HepG2 (cell line): ENCODE data around the gene TMEM196. TPM values are rescaled to one million over a fixed set of nuclear protein-coding genes. Genes with fewer than 3 reads are reported as not detected.

Source experiments
- ATAC-seq: fragments of 200-7000 bp; cut with Tn5 transposase; 3 replicates; pipeline ENCODE4 v1.9.1; 2020; ENCODE audit warnings: mild to moderate bottlenecking, moderate library complexity
- BruUV-seq: library from RNA; stranded (reverse); fragments of 400-500 nt; replicated peaks from 2 replicates; lab custom pipeline; 2021; lab: Mats Ljungman, UMichigan
- CTCF ChIA-PET: fragments of 300-600 bp; formaldehyde crosslinking; extraction: SDS; loops from one replicate; lab custom pipeline; 2021; ENCODE audit warnings: low total read pairs, inconsistent platforms, low intra/inter-chr PET ratio; lab: Yijun Ruan, JAX
- POLR2A ChIA-PET: fragments of 350-600 bp; sonication (Branson Sonifier 250); formaldehyde crosslinking; loops from one replicate; lab custom pipeline; 2020; ENCODE audit warnings: antibody characterized with exemption, inconsistent platforms; lab: Yijun Ruan, JAX
- DNase-seq: peaks from one replicate; pipeline ENCODE4 v3.0.0-alpha.2; 2015; ENCODE audit warnings: low spot score
- FAIRE-seq: peaks from 3 replicates; lab custom pipeline; 2011; peaks lifted over from hg19 to GRCh38; lab: Jason Lieb, UNC
- H2AFZ ChIP-seq: one replicate; pipeline ENCODE4 v1.6.1; 2011; ENCODE audit warnings: low read length, inconsistent platforms
- H3K27ac ChIP-seq: fragments of 300-600 bp; 3 replicates; pipeline ENCODE4 v1.8.0; 2011; ENCODE audit warnings: mixed run types, mild to moderate bottlenecking, mixed read lengths, low read length, inconsistent platforms; ENCODE audit not compliant: insufficient read depth; ENCODE audit errors: extremely low read length
- H3K27me3 ChIP-seq, 2 experiments: fragments of 200-600 bp in 1 of 2; 2 replicates in 1 of 2; 3 replicates in 1 of 2; pipeline versions ENCODE4 v1.6.0 to v1.8.0; 2011; ENCODE audit warnings: low read length in 2 of 2, mild to moderate bottlenecking in 2 of 2, moderate library complexity in 2 of 2, inconsistent platforms in 1 of 2; ENCODE audit not compliant: insufficient read depth in 2 of 2, control insufficient read depth in 1 of 2
- H3K36me3 ChIP-seq, 2 experiments: fragments of 200-600 bp in 1 of 2; replicated peaks in 1 of 2; 2 replicates in 1 of 2; 3 replicates in 1 of 2; pipeline versions ENCODE4 v1.5.1 to v1.8.0; 2011; ENCODE audit warnings: low read length in 2 of 2, inconsistent platforms in 1 of 2; ENCODE audit not compliant: insufficient read depth in 2 of 2, control insufficient read depth in 1 of 2
- H3K4me1 ChIP-seq: 2 replicates; pipeline ENCODE4 v1.5.1; 2012; ENCODE audit warnings: low read length, inconsistent platforms; ENCODE audit not compliant: insufficient read depth
- H3K4me2 ChIP-seq: 2 replicates; pipeline ENCODE4 v1.6.0; 2011; ENCODE audit warnings: low read depth, low read length, inconsistent platforms
- H3K4me3 ChIP-seq, 3 experiments: fragments of 200-600 bp in 1 of 3; sonication (generic), shearing (Covaris generic) in 1 of 3; replicated peaks in 1 of 3; 2 replicates each; pipeline ENCODE4 v1.5.1; 2011 to 2016; ENCODE audit warnings: low read length in 3 of 3, inconsistent platforms in 2 of 3, low read depth in 2 of 3, mild to moderate bottlenecking in 2 of 3, control low read depth in 1 of 3, mixed read lengths in 1 of 3; ENCODE audit not compliant: insufficient read depth in 1 of 3
- H3K79me2 ChIP-seq: one replicate; pipeline ENCODE4 v1.6.1; 2011; ENCODE audit warnings: low read length, inconsistent platforms; ENCODE audit not compliant: insufficient read depth
- H3K9ac ChIP-seq: 2 replicates; pipeline ENCODE4 v1.6.0; 2011; ENCODE audit warnings: mild to moderate bottlenecking, low read depth, low read length, inconsistent platforms; ENCODE audit not compliant: insufficient read depth
- H3K9me3 ChIP-seq: 2 replicates; pipeline ENCODE4 v1.5.1; 2012; ENCODE audit warnings: mild to moderate bottlenecking, low read length
- H4K20me1 ChIP-seq: 2 replicates; pipeline ENCODE4 v1.6.0; 2011; ENCODE audit warnings: inconsistent platforms, mild to moderate bottlenecking, low read length, moderate library complexity; ENCODE audit not compliant: insufficient read depth
- BCL6 ChIP-seq: IDR thresholded peaks from 2 replicates; pipeline ENCODE4 v1.6.1; 2016; ENCODE audit warnings: missing genetic modification reagents, missing compliant biosample characterization
- CAMTA2 ChIP-seq: sonication (generic); formaldehyde crosslinking; IDR thresholded peaks from 2 replicates; pipeline ENCODE4 v1.4.0; 2020; ENCODE audit warnings: mild to moderate bottlenecking, missing genetic modification reagents, borderline replicate concordance
- HMG20B ChIP-seq: conservative IDR thresholded peaks from 2 replicates; pipeline ENCODE4 v1.6.1; 2016; ENCODE audit warnings: missing genetic modification reagents, missing compliant biosample characterization
- PRDM15 ChIP-seq: sonication (generic); formaldehyde crosslinking; IDR thresholded peaks from 2 replicates; pipeline ENCODE4 v1.4.0; 2020; ENCODE audit warnings: missing genetic modification reagents
- REPIN1 ChIP-seq: sonication (generic); formaldehyde crosslinking; IDR thresholded peaks from 2 replicates; pipeline ENCODE4 v1.8.0; 2022; ENCODE audit warnings: missing genetic modification reagents, low read depth, mild to moderate bottlenecking, borderline replicate concordance
- SP2 ChIP-seq: sonication (generic); formaldehyde crosslinking; IDR thresholded peaks from 2 replicates; pipeline ENCODE4 v1.5.1; 2020; ENCODE audit warnings: mild to moderate bottlenecking, missing genetic modification reagents
- TOE1 ChIP-seq: sonication (generic); formaldehyde crosslinking; IDR thresholded peaks from 2 replicates; pipeline ENCODE4 v1.4.0; 2020; ENCODE audit warnings: mild to moderate bottlenecking, missing genetic modification reagents
- ZFP62 ChIP-seq: sonication (generic); formaldehyde crosslinking; IDR thresholded peaks from 2 replicates; pipeline ENCODE4 v1.4.0; 2020; ENCODE audit warnings: missing genetic modification reagents
- ZKSCAN8 ChIP-seq: IDR thresholded peaks from 2 replicates; pipeline ENCODE4 v1.6.1; 2016; ENCODE audit warnings: borderline replicate concordance, missing genetic modification reagents, missing compliant biosample characterization
- ZNF441 ChIP-seq: sonication (generic); formaldehyde crosslinking; IDR thresholded peaks from 2 replicates; pipeline ENCODE4 v1.7.0; 2021; ENCODE audit warnings: missing genetic modification reagents, borderline replicate concordance
- ZNF558 ChIP-seq: sonication (generic); formaldehyde crosslinking; IDR thresholded peaks from 2 replicates; pipeline ENCODE4 v1.9.0; 2022; ENCODE audit warnings: mild to moderate bottlenecking, missing genetic modification reagents, borderline replicate concordance
- WGBS: methylation state at CpG from one replicate; pipeline ENCODE4 v1.1.6; 2017; ENCODE audit warnings: low lambda C conversion rate; 5-methylcytosine and 5-hydroxymethylcytosine counted together
- in situ Hi-C: cut with HindIII; loops from 2 replicates; pipeline ENCODE4 v1.10.0; 2017; ENCODE audit warnings: low pct_unique_long_range_greater_than_20kb; ENCODE audit not compliant: extremely low pct_ligation_motif_present
- intact Hi-C: fragments of 100-400 bp; cut with micrococcal nuclease; formaldehyde crosslinking; loops from one replicate; pipeline ENCODE4 v1.10.0; 2022; ENCODE audit not compliant: unreplicated experiment
- polyA plus RNA-seq, 8 experiments: library from polyadenylated mRNA; depleted of rRNA in 3 of 8; stranded (reverse) in 7 of 8; unstranded in 1 of 8; fragments of >200 nt; fragmentation: Illumina TruSeq in 4 of 8; extraction: Trizol in 4 of 8; gene quantifications; 2 replicates each; pipeline versions ENCODE4 v1.2.1 to v1.2.3, GENCODE V29; 2011 to 2016; ENCODE audit warnings: low read depth in 4 of 8, missing spikeins in 1 of 8, mixed read lengths in 1 of 8; ENCODE audit not compliant: insufficient read depth in 1 of 8
- total RNA-seq, 5 experiments: library from RNA; depleted of rRNA; stranded (reverse); fragments of >200 nt; fragmentation: Illumina TruSeq; extraction: Trizol; gene quantifications; 2 replicates each; pipeline ENCODE4 v1.2.3, GENCODE V29; 2016; ENCODE audit warnings: low read depth in 1 of 5
- TF ChIP-seq, protein P1 (sequence below): sonication (generic); formaldehyde crosslinking; IDR thresholded peaks from 2 replicates; pipeline ENCODE4 v1.4.0; 2020; ENCODE audit warnings: missing genetic modification reagents, borderline replicate concordance

The TMEM196 gene
- total and polyA plus RNA-seq, 2 of the 13 experiments (the other 11 are each of a cell fraction or from before 2014, with no cell fraction given), result not detected

DNA sequence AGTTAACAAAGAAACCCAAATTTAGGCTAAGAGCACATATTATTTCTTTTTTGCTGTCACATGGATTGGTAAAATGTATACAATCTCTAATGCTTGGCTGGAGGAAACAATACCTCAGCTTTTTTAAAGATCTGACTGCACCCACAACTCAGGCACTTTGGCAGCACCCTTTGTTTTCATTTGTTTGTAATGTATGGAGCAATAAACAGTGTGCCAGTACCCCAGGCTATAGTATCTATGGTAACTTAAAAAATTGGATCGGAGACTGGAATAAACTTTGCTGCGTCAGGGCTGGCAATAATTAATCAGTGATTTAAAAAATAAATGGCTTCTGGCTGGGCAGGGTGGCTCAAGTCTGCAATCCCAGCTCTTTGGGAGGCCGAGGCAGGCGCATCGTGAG, 91.8 kb downstream of the TMEM196 start:
- POLR2A ChIA-PET, result no interaction called here
- H3K9ac ChIP-seq, result no peak overlapping the region
- no peaks in the 10 kb centered on the region for H3K79me2 ChIP-seq
- no peak overlapping the region for H3K4me2 ChIP-seq
- no peaks in the 10 kb centered on the region for H3K36me3 ChIP-seq
- no peaks in the 10 kb centered on the region for H3K27me3 ChIP-seq
- FAIRE-seq (no peak), DNase-seq (no peak), ATAC-seq (no peak)
- BruUV-seq, result no TSS peak
- in situ Hi-C loops (no loop called here), intact Hi-C loops (no loop called here)
- H3K4me3 ChIP-seq, result no peak overlapping the region
- H3K4me1 ChIP-seq, result no peaks in the 10 kb centered on the region
- 23% methylated on average over 5 of the region's 5 CpGs for WGBS
- H4K20me1 ChIP-seq, result no peaks in the 10 kb centered on the region
- H2AFZ ChIP-seq, result no peak overlapping the region
- no peak for TF ChIP-seq SP2 (CRISPR knock-in tag)
- no peak for TF ChIP-seq PRDM15
- TF ChIP-seq HMG20B, result no peak
- TF ChIP-seq ZNF441, result no peak
- no peak for TF ChIP-seq ZKSCAN8 (CRISPR knock-in tag)
- TF ChIP-seq TOE1 (CRISPR knock-in tag), result no peak
- TF ChIP-seq, protein P1, sequence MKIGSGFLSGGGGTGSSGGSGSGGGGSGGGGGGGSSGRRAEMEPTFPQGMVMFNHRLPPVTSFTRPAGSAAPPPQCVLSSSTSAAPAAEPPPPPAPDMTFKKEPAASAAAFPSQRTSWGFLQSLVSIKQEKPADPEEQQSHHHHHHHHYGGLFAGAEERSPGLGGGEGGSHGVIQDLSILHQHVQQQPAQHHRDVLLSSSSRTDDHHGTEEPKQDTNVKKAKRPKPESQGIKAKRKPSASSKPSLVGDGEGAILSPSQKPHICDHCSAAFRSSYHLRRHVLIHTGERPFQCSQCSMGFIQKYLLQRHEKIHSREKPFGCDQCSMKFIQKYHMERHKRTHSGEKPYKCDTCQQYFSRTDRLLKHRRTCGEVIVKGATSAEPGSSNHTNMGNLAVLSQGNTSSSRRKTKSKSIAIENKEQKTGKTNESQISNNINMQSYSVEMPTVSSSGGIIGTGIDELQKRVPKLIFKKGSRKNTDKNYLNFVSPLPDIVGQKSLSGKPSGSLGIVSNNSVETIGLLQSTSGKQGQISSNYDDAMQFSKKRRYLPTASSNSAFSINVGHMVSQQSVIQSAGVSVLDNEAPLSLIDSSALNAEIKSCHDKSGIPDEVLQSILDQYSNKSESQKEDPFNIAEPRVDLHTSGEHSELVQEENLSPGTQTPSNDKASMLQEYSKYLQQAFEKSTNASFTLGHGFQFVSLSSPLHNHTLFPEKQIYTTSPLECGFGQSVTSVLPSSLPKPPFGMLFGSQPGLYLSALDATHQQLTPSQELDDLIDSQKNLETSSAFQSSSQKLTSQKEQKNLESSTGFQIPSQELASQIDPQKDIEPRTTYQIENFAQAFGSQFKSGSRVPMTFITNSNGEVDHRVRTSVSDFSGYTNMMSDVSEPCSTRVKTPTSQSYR (CRISPR knock-in tag), result no peak
- TF ChIP-seq REPIN1 (CRISPR knock-in tag), result no peak
- no peak for TF ChIP-seq BCL6 (CRISPR knock-in tag)
- no peak for TF ChIP-seq ZNF558 (CRISPR knock-in tag)
- TF ChIP-seq CAMTA2, result no peak
- TF ChIP-seq ZFP62 (CRISPR knock-in tag), result no peak
- TF ChIP-seq, all 625 proteins: peak for 0
- CTCF ChIA-PET, result no interaction called here
- H3K27ac ChIP-seq, result no peak overlapping the region
- no peaks in the 10 kb centered on the region for H3K9me3 ChIP-seq
